GM18861 (cell line): ENCODE results near the gene CDKN2AIP.
"Not testable (repeated sequence)": the region's sequence is repeated elsewhere in the genome, so short reads cannot be mapped to it uniquely, and the experiment has no call there.

Experiments used
- ATAC-seq: cut with Tn5 transposase; IDR thresholded peaks from one replicate; pipeline ENCODE4 v1.9.1; 2021; ENCODE audit not compliant: unreplicated experiment

The CDKN2AIP gene

GRCh38 chr4:183447646-183448045 is 3.2 kb downstream of the CDKN2AIP start:
- no peak for ATAC-seq

GRCh38 chr4:183448436-183448835 is 4.0 kb downstream of the CDKN2AIP start:
- no peak for ATAC-seq

GRCh38 chr4:183449193-183449882 is 4.9 kb downstream of the CDKN2AIP start:
- no peak for ATAC-seq

GRCh38 chr4:183450108-183450507 is 5.7 kb downstream of the CDKN2AIP start:
- ATAC-seq = no peak

- ATAC-seq = no peak
Observed at GRCh38 chr4:183455431-183456195, 11.2 kb downstream of the CDKN2AIP start.

GRCh38 chr4:183458005-183458404 is 13.6 kb downstream of the CDKN2AIP start:
- ATAC-seq = no peak

- not testable (repeated sequence) for ATAC-seq
Observed at GRCh38 chr4:183463903-183464619, 19.6 kb downstream of the CDKN2AIP start.

GRCh38 chr4:183465879-183466278 is 21.4 kb downstream of the CDKN2AIP start:
- ATAC-seq = not testable (repeated sequence)

GRCh38 chr4:183467246-183467645 is 22.8 kb downstream of the CDKN2AIP start:
- no peak for ATAC-seq

- no peak for ATAC-seq
Observed at GRCh38 chr4:183468210-183469095, 24.0 kb downstream of the CDKN2AIP start.

GRCh38 chr4:183469285-183469684 is 24.8 kb downstream of the CDKN2AIP start:
- no peak for ATAC-seq

GRCh38 chr4:183469936-183470335 is 25.5 kb downstream of the CDKN2AIP start:
- ATAC-seq = no peak

GRCh38 chr4:183470821-183471220 is 26.4 kb downstream of the CDKN2AIP start:
- no peak for ATAC-seq

- no peak for ATAC-seq
Observed at GRCh38 chr4:183471946-183472708, 27.7 kb downstream of the CDKN2AIP start.

GRCh38 chr4:183478123-183478522 is 33.7 kb downstream of the CDKN2AIP start:
- no peak for ATAC-seq

GRCh38 chr4:183478926-183479325 is 34.5 kb downstream of the CDKN2AIP start:
- no peak for ATAC-seq

- not testable (repeated sequence) for ATAC-seq
Observed at GRCh38 chr4:183482515-183483095, 38.2 kb downstream of the CDKN2AIP start.

GRCh38 chr4:183483997-183484396 is 39.6 kb downstream of the CDKN2AIP start:
- no peak for ATAC-seq

GRCh38 chr4:183485411-183486160 is 41.1 kb downstream of the CDKN2AIP start:
- ATAC-seq = no peak
